SK-N-SH treated with all-trans-retinoic acid at 6 μM for 48 hours (cell line): Measurements from ENCODE around the gene NLRP8.

Experiments
- ATAC-seq: fragments of 200-7000 bp; cut with Tn5 transposase; 3 replicates; pipeline ENCODE4 v1.9.1; 2020; ENCODE audit warnings: mild to moderate bottlenecking, moderate library complexity
- ARNTL ChIP-seq: fragments of 450-650 bp; formaldehyde crosslinking; IDR thresholded peaks from 2 replicates; pipeline ENCODE4 v1.5.0; 2020; ENCODE audit warnings: low read depth, mild to moderate bottlenecking, moderate library complexity, borderline replicate concordance
- BACH2 ChIP-seq: fragments of 250-450 bp; sonication (Bioruptor Pico); IDR thresholded peaks from 2 replicates; pipeline ENCODE4 v1.9.0; 2021; ENCODE audit warnings: mild to moderate bottlenecking, borderline replicate concordance
- CREB5 ChIP-seq: fragments of 250-450 bp; sonication (Bioruptor Pico); IDR thresholded peaks from 2 replicates; pipeline ENCODE4 v1.5.1; 2020; ENCODE audit warnings: low read depth, mild to moderate bottlenecking, moderate library complexity
- CSDC2 ChIP-seq: fragments of 250-450 bp; sonication (Bioruptor Pico); IDR thresholded peaks from 2 replicates; pipeline ENCODE4 v1.5.0; 2020; ENCODE audit warnings: mild to moderate bottlenecking, moderate library complexity
- GLIS3 ChIP-seq: fragments of 250-450 bp; sonication (Bioruptor Pico); IDR thresholded peaks from 2 replicates; pipeline ENCODE4 v1.5.0; 2020; ENCODE audit warnings: mild to moderate bottlenecking, moderate library complexity
- ISL1 ChIP-seq: fragments of 250-450 bp; sonication (Bioruptor Pico); IDR thresholded peaks from 2 replicates; pipeline ENCODE4 v2.1.2; 2022; ENCODE audit warnings: mild to moderate bottlenecking, moderate library complexity
- OSR1 ChIP-seq: fragments of 250-450 bp; sonication (Bioruptor Pico); IDR thresholded peaks from 2 replicates; pipeline ENCODE4 v1.8.0; 2022; ENCODE audit warnings: moderate library complexity, mild to moderate bottlenecking, inconsistent platforms
- PATZ1 ChIP-seq: fragments of 250-450 bp; sonication (Bioruptor Pico); IDR thresholded peaks from 2 replicates; pipeline ENCODE4 v1.8.0; 2020; ENCODE audit warnings: mild to moderate bottlenecking, moderate library complexity, borderline replicate concordance
- RARB ChIP-seq: fragments of 250-450 bp; sonication (Bioruptor Pico); IDR thresholded peaks from 2 replicates; pipeline ENCODE4 v1.8.0; 2021; ENCODE audit warnings: mild to moderate bottlenecking, moderate library complexity
- SNAI2 ChIP-seq: fragments of 250-450 bp; sonication (Bioruptor Pico); IDR thresholded peaks from 2 replicates; pipeline ENCODE4 v1.5.0; 2020; ENCODE audit warnings: mild to moderate bottlenecking, moderate library complexity
- TOX ChIP-seq: fragments of 250-450 bp; sonication (Bioruptor Pico); IDR thresholded peaks from 2 replicates; pipeline ENCODE4 v1.8.0; 2021; ENCODE audit warnings: mild to moderate bottlenecking, moderate library complexity, borderline replicate concordance
- TSHZ2 ChIP-seq: fragments of 250-450 bp; sonication (Bioruptor Pico); IDR thresholded peaks from 2 replicates; pipeline ENCODE4 v1.5.0; 2020; ENCODE audit warnings: mild to moderate bottlenecking, moderate library complexity
- ZC3H10 ChIP-seq: fragments of 250-450 bp; sonication (Bioruptor Pico); IDR thresholded peaks from 2 replicates; pipeline ENCODE4 v1.5.1; 2021; ENCODE audit warnings: mild to moderate bottlenecking, moderate library complexity
- ZFP3 ChIP-seq: fragments of 250-450 bp; sonication (Bioruptor Pico); IDR thresholded peaks from 2 replicates; pipeline ENCODE4 v1.5.0; 2020; ENCODE audit warnings: mild to moderate bottlenecking, moderate library complexity
- ZFP30 ChIP-seq: fragments of 450-650 bp; formaldehyde crosslinking; IDR thresholded peaks from 2 replicates; pipeline ENCODE4 v1.5.0; 2022; ENCODE audit warnings: mild to moderate bottlenecking, moderate library complexity
- ZNF70 ChIP-seq: fragments of 450-650 bp; formaldehyde crosslinking; IDR thresholded peaks from 2 replicates; pipeline ENCODE4 v1.5.0; 2020; ENCODE audit warnings: mild to moderate bottlenecking, moderate library complexity
- ZNF8 ChIP-seq: fragments of 450-650 bp; formaldehyde crosslinking; IDR thresholded peaks from 2 replicates; pipeline ENCODE4 v1.5.0; 2020; ENCODE audit warnings: mild to moderate bottlenecking, moderate library complexity

NLRP8 gene

GRCh38 chr19:55947532-55947931 lies at the start of gene NLRP8:
Gene NLRP8 (plus strand): TSS chr19:55947832.
- ATAC-seq = no peak
- TF ChIP-seq ZFP3 (CRISPR knock-in tag) = no peak
- no peak for TF ChIP-seq ZC3H10 (CRISPR knock-in tag)

GRCh38 chr19:55898911-55899310 lies 48.7 kb upstream of the NLRP8 start:
- ATAC-seq = no peak
- TF ChIP-seq GLIS3 (CRISPR knock-in tag) (no peak), ARNTL (CRISPR knock-in tag) (no peak), ZC3H10 (CRISPR knock-in tag) (no peak), CREB5 (CRISPR knock-in tag) (no peak), ZNF70 (CRISPR knock-in tag) (no peak), ZNF8 (CRISPR knock-in tag) (no peak), PATZ1 (no peak), TSHZ2 (CRISPR knock-in tag) (no peak), SNAI2 (no peak), CSDC2 (CRISPR knock-in tag) (no peak)

GRCh38 chr19:55901369-55902079 lies 46.1 kb upstream of the NLRP8 start:
- ATAC-seq = no peak

More at GRCh38 chr19:55901369-55902079, 46.1 kb upstream of the NLRP8 start:
- TF ChIP-seq ZNF70 (CRISPR knock-in tag) (no peak), ARNTL (CRISPR knock-in tag) (no peak), BACH2 (CRISPR knock-in tag) (no peak), OSR1 (CRISPR knock-in tag) (no peak), RARB (CRISPR knock-in tag) (no peak), PATZ1 (no peak), ZFP3 (CRISPR knock-in tag) (no peak), ZFP30 (CRISPR knock-in tag) (no peak), CREB5 (CRISPR knock-in tag) (no peak), GLIS3 (CRISPR knock-in tag) (no peak), SNAI2 (no peak), ISL1 (CRISPR knock-in tag) (no peak), TOX (CRISPR knock-in tag) (no peak), TSHZ2 (CRISPR knock-in tag) (no peak)
- TF ChIP-seq, all 23 proteins: peak for 0
